GM19467 (cell line): ENCODE measurements around the gene SOX12.

ENCODE experiments used
- ATAC-seq: cut with Tn5 transposase; IDR thresholded peaks from one replicate; pipeline ENCODE4 v1.9.1; 2021; ENCODE audit warnings: mild to moderate bottlenecking, moderate library complexity; ENCODE audit not compliant: unreplicated experiment

Gene SOX12

GRCh38 chr20:325045-325888 lies at the start of gene SOX12:
Gene SOX12 (plus strand): TSS chr20:325552. CDS start chr20:325925, 373 bp downstream.
- peak; percentile 68 for ATAC-seq

GRCh38 chr20:275791-276190 lies 49.6 kb upstream of the SOX12 start:
- ATAC-seq = no peak

GRCh38 chr20:276620-277495 lies 48.5 kb upstream of the SOX12 start:
- no peak for ATAC-seq

GRCh38 chr20:277496-277781 lies 47.9 kb upstream of the SOX12 start:
- no peak for ATAC-seq

- ATAC-seq = no peak
Measured at GRCh38 chr20:278181-278580, 47.2 kb upstream of the SOX12 start.

- ATAC-seq = no peak
Measured at GRCh38 chr20:278607-279571, 46.5 kb upstream of the SOX12 start.

GRCh38 chr20:284172-284571 lies 41.2 kb upstream of the SOX12 start:
- ATAC-seq = no peak

- ATAC-seq = no peak
Measured at GRCh38 chr20:286508-286907, 38.8 kb upstream of the SOX12 start.

- no peak for ATAC-seq
Measured at GRCh38 chr20:288956-289692, 36.2 kb upstream of the SOX12 start.

- no peak for ATAC-seq
Measured at GRCh38 chr20:289693-290083, 35.7 kb upstream of the SOX12 start.

GRCh38 chr20:290084-290831 lies 35.1 kb upstream of the SOX12 start, which contains the start of gene C20orf96:
Gene C20orf96 (minus strand): TSS chr20:290750. CDS start chr20:290610, 140 bp downstream.
- ATAC-seq = peak; percentile 83

- no peak for ATAC-seq
Measured at GRCh38 chr20:294602-295001, 30.8 kb upstream of the SOX12 start.

GRCh38 chr20:295804-296203 lies 29.5 kb upstream of the SOX12 start:
- no peak for ATAC-seq

- peak; percentile 75 for ATAC-seq
Measured at GRCh38 chr20:297098-297924, 28.0 kb upstream of the SOX12 start, which contains the start of gene ZCCHC3. Gene ZCCHC3 (plus strand): TSS chr20:297570. CDS start chr20:297587, 17 bp downstream.

GRCh38 chr20:297925-298775 lies 27.2 kb upstream of the SOX12 start:
- peak; percentile 28 for ATAC-seq

GRCh38 chr20:298776-299391 lies 26.5 kb upstream of the SOX12 start:
- ATAC-seq = no peak

GRCh38 chr20:300345-300990 lies 24.9 kb upstream of the SOX12 start:
- ATAC-seq = no peak
